HEK293T (cell line): ENCODE results near the gene EIF2D.

Source experiments
- CTCF ChIA-PET: fragments of 350-600 bp; formaldehyde crosslinking; extraction: SDS; loops from one replicate; lab custom pipeline; 2021; ENCODE audit warnings: antibody characterized with exemption, inconsistent platforms; lab: Yijun Ruan, JAX
- POLR2A ChIA-PET: fragments of 350-600 bp; formaldehyde crosslinking; extraction: SDS; loops from one replicate; lab custom pipeline; 2020; ENCODE audit warnings: antibody characterized with exemption, inconsistent platforms; lab: Yijun Ruan, JAX
- DNase-seq: peaks from one replicate; pipeline ENCODE4 v3.0.0; 2012; ENCODE audit warnings: mixed read lengths; ENCODE audit errors: extremely low spot score
- ARNT ChIP-seq: fragments of 450-650 bp; IDR thresholded peaks from 2 replicates; pipeline ENCODE4 v1.6.1; 2017; ENCODE audit warnings: mild to moderate bottlenecking
- BHLHE40 ChIP-seq: fragments of 450-650 bp; IDR thresholded peaks from 2 replicates; pipeline ENCODE4 v1.6.1; 2016; ENCODE audit warnings: mild to moderate bottlenecking, moderate library complexity, borderline replicate concordance
- CTBP1 ChIP-seq: fragments of 450-650 bp; IDR thresholded peaks from 2 replicates; pipeline ENCODE4 v1.6.1; 2016; ENCODE audit warnings: borderline replicate concordance
- ELF4 ChIP-seq: fragments of 450-650 bp; IDR thresholded peaks from 2 replicates; pipeline ENCODE4 v1.6.1; 2017; ENCODE audit warnings: antibody characterized with exemption
- FOXA1 ChIP-seq: fragments of 450-650 bp; IDR thresholded peaks from 2 replicates; pipeline ENCODE4 v1.6.1; 2016; ENCODE audit warnings: mild to moderate bottlenecking
- FOXK2 ChIP-seq: fragments of 450-650 bp; IDR thresholded peaks from 2 replicates; pipeline ENCODE4 v1.6.1; 2016; ENCODE audit warnings: mild to moderate bottlenecking
- FOXM1 ChIP-seq: fragments of 450-650 bp; IDR thresholded peaks from 2 replicates; pipeline ENCODE4 v1.6.1; 2017; ENCODE audit warnings: mild to moderate bottlenecking, borderline replicate concordance
- HDGF ChIP-seq: fragments of 450-650 bp; IDR thresholded peaks from 2 replicates; pipeline ENCODE4 v1.6.1; 2017; ENCODE audit warnings: antibody characterized with exemption, borderline replicate concordance
- L3MBTL2 ChIP-seq: fragments of 450-650 bp; conservative IDR thresholded peaks from 2 replicates; pipeline ENCODE4 v1.6.1; 2016; ENCODE audit warnings: mild to moderate bottlenecking
- LEF1 ChIP-seq: fragments of 450-650 bp; IDR thresholded peaks from 2 replicates; pipeline ENCODE4 v1.6.1; 2017; ENCODE audit warnings: mild to moderate bottlenecking, borderline replicate concordance
- NFRKB ChIP-seq: fragments of 450-650 bp; IDR thresholded peaks from 2 replicates; pipeline ENCODE4 v1.6.1; 2016; ENCODE audit warnings: mild to moderate bottlenecking, moderate library complexity
- SP1 ChIP-seq: fragments of 450-650 bp; IDR thresholded peaks from 2 replicates; pipeline ENCODE4 v1.6.1; 2017
- SUZ12 ChIP-seq: fragments of 450-650 bp; IDR thresholded peaks from 2 replicates; pipeline ENCODE4 v1.6.1; 2016; ENCODE audit warnings: mild to moderate bottlenecking
- TARDBP ChIP-seq: fragments of 450-650 bp; IDR thresholded peaks from 2 replicates; pipeline ENCODE4 v1.6.1; 2016
- ZNF384 ChIP-seq: fragments of 450-650 bp; IDR thresholded peaks from 2 replicates; pipeline ENCODE4 v1.6.1; 2016
- TF ChIP-seq, protein P1 (sequence below): fragments of 450-650 bp; IDR thresholded peaks from 2 replicates; pipeline ENCODE4 v1.6.1; 2016

Gene EIF2D

DNA sequence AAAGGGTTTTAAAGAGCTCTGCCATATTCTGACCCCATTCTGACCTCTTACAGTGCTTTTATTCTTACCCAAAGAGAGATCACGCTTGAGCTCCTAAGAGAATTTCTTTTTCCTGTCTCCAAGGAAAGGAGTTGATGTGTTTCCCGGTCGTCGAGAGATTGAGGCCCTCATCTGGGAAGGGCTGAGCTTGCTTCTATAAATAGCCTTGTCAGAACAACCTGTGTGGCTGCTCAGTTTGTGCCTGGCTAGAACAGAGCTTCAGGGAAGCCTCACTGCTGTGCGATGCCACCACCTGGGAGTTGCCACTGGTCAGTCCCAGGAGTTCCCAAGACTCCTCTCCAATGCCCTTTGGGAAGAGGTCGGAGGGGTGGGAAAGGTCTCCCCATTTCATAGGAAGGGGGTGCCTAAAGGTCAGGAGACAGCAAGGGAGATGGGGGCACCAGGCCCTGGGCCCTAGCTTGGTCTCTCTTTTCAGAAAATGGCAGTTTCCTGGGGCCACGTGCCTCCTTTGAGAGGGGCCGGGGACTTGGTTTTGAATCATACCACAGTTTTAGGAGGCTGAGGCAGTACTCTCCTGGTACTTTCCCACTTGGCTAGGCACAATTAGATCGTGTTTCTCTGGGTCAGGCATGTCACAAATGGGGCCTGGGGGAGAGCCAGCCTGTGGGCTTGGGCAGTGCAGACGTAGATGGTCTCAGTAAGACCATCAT is 52.1 kb downstream of the EIF2D start:
- DNase-seq, result no peak
- ChIA-PET POLR2A (no interaction called here), CTCF (interaction anchor here (0.7 kb wide), 1 partner anchor 15 kb away, joined by 4 read pairs; no protein-coding TSS in a partner anchor)
- no peak for TF ChIP-seq FOXM1
- no peak for TF ChIP-seq BHLHE40
- TF ChIP-seq, protein P1, sequence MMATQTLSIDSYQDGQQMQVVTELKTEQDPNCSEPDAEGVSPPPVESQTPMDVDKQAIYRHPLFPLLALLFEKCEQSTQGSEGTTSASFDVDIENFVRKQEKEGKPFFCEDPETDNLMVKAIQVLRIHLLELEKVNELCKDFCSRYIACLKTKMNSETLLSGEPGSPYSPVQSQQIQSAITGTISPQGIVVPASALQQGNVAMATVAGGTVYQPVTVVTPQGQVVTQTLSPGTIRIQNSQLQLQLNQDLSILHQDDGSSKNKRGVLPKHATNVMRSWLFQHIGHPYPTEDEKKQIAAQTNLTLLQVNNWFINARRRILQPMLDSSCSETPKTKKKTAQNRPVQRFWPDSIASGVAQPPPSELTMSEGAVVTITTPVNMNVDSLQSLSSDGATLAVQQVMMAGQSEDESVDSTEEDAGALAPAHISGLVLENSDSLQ, result no peak
- TF ChIP-seq L3MBTL2, result no peak
- TF ChIP-seq FOXA1, result no peak
- no peak for TF ChIP-seq SP1
- TF ChIP-seq TARDBP, result no peak
- no peak for TF ChIP-seq NFRKB
- TF ChIP-seq ZNF384, result no peak
- TF ChIP-seq ARNT, result no peak
- TF ChIP-seq HDGF, result no peak

DNA sequence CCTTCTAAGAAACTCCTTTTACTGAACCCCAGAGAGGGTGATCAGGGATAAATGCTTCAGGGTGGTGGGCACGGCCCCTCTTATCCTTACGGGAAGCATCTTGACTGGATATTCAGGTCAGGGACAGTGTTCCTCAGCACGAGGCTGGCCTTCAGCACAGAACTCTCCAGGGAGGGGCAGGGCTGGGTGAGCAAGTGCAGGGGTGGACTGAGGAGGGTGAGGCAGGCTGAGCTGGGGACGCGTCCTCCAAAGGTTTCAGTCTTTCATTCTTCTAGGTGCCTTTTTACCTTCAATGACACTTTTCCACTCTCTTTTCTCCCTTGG is 52.6 kb downstream of the EIF2D start:
- TF ChIP-seq L3MBTL2 (no peak), ARNT (no peak), BHLHE40 (no peak), SP1 (no peak), ZNF384 (no peak), LEF1 (no peak), CTBP1 (no peak), FOXA1 (no peak), HDGF (no peak), NFRKB (no peak), FOXK2 (no peak), SUZ12 (no peak), FOXM1 (no peak), ELF4 (no peak)
- TF ChIP-seq, protein P1, result no peak
- CTCF ChIA-PET, result interaction anchor here (0.7 kb wide), 1 partner anchor 14 kb away, joined by 4 read pairs; no protein-coding TSS in a partner anchor
- no peak for DNase-seq
- POLR2A ChIA-PET, result no interaction called here

DNA sequence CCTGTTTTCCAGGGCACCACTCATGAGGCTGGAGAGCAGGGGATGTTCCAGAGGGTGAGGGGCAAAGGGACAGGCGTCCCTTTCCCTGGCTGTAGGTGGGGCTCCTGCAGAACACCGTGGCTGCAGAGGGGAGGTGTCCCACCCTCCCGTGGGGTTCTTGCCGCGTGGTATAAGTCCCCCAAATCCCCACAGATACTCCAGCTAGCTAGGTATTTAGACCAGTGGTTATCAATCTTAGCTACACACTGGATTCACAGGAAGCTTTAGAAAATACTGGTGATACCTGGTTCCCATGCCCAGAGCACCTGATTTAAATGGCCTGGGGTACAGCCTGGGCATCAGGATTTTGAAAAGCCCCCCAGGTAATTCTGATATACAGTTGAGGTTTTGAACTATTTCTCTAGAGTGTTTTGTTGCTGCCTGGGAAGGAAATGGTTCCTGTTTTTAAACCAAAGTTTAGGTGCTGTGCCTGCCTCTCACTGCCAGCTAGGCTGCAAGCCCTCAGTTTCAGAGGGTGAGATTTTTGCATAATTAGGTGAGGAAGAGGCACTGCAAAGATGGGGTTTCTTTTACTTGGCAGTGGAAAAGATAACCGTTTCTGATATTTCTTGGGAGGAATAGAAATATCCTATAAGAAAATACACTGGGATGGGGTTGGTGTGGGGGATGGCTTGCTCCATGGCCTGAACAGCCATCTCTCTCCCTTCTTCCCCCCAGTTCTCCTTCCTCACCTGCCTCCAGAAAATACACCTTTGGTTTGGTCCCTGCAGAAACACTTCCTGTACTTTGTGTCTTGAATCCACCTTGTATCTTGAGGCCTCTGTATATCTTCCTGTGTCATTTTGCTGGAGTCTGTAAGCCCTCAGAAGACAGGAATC is 53.2 kb downstream of the EIF2D start:
- ChIA-PET POLR2A (interaction anchor here (1.9 kb wide), 1 partner anchor 10 kb away, joined by 4 read pairs; no protein-coding TSS in a partner anchor), CTCF (interaction anchor here (0.8 kb wide), 1 partner anchor 14 kb away, joined by 4 read pairs; no protein-coding TSS in a partner anchor)
- no peak for DNase-seq
- TF ChIP-seq NFRKB, result no peak
- TF ChIP-seq FOXA1, result no peak
- TF ChIP-seq FOXK2, result no peak
- no peak for TF ChIP-seq ELF4
- no peak for TF ChIP-seq ZNF384
- no peak for TF ChIP-seq CTBP1
- no peak for TF ChIP-seq TARDBP
- TF ChIP-seq HDGF, result no peak
- TF ChIP-seq LEF1, result no peak
- no peak for TF ChIP-seq SUZ12
- TF ChIP-seq SP1, result no peak
- TF ChIP-seq BHLHE40, result no peak

DNA sequence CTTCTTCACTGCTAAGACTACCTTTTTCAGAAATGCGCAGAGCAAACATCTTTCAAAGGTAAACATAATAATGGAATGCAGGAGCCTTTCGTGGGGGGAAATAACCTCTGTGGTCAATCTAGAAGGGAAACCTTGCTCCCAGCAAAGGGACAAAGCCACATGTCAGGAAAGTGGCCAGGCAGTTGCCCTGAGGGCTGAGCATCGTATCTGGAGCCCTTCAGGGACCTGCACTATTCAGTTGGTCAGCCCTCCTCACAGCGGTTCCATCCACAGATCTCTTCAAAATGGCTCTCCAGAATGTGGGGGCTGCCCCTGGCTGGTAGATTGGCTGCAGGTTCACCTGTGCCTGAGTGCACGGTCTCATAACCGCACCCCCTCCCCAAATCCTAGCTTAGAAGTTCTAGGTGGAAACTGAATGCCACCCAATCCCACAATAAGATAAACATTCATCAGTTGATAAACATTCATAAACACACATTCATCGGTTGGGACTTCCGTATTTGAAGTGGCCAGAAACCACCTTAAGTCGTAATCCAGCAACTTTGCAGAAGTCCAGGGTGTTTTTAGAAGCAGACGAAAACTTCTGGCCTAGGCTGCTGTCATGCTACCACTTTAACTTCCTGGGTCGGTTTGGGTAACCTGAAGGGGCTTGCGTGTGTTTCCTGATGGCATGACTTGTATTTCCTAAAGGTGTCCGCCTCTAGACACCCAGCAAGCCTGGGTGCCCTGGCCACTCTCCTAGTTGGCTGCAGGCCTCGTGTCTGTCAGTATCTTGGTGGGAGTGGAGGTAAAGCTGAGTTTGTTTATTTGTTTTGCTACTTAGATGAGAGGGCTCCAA is 54.4 kb downstream of the EIF2D start:
- TF ChIP-seq NFRKB, result no peak
- TF ChIP-seq L3MBTL2, result 0 out of 2 replicates have a peak, but pooled peaks have one; percentile 27
- no peak for DNase-seq
- ChIA-PET CTCF (interaction anchor here (0.6 kb wide), 1 partner anchor 12 kb away, joined by 3 read pairs; no protein-coding TSS in a partner anchor), POLR2A (interaction anchor here (1.9 kb wide), 1 partner anchor 11 kb away, joined by 4 read pairs; no protein-coding TSS in a partner anchor)

DNA sequence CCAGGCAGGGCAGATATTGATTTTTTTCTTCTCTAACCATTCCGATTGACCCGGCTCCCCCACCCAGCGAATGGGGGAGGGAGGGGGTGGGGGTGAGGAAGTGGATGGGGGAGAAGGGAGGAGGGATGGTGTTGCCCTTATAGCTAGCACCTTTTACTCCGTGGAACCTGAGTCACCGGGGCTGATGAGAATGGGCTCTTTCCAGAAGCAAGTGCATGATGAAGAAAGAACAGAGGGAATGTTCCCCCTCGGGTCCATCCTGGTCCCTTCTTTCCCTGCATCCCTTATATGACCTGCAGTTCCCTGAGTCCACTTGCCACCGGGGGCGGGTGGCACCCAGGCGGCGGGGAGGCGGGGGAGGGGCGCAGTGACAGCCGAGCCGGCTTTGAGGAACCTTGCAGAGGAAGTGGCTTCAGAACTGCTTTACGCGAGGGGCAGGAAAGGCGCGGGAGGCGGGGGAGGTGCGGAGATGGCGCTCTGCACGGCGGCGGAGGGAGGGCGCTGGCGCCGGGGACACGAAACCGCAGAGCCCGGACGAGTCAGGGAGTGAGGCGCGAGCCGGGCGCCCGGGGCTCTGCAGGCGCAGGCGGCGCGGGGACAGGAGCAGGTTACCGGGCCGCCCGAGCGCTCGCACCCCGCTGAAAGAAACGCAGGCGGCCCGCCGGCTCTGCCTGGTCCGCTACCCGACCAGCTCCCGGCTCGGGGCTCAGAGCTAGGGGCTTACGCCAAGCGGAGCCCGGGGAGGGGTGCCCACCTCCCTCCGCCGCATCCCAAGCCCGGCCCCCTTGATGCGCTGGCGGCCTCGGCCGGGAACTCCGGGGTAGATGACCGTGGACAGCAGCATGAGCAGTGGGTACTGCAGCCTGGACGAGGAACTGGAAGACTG is 55.3 kb downstream of the EIF2D start:
- DNase-seq, result peak; percentile 71

More for the DNA sequence above, 55.3 kb downstream of the EIF2D start:
- POLR2A ChIA-PET, result interaction anchor here (1.9 kb wide), 1 partner anchor 12 kb away, joined by 4 read pairs; no protein-coding TSS in a partner anchor
- CTCF ChIA-PET, result interaction anchor here (0.6 kb wide), 1 partner anchor 11 kb away, joined by 3 read pairs; no protein-coding TSS in a partner anchor
- TF ChIP-seq SUZ12, result no peak
- TF ChIP-seq BHLHE40, result no peak
- TF ChIP-seq FOXK2, result no peak
- TF ChIP-seq CTBP1, result no peak
- no peak for TF ChIP-seq FOXA1
- TF ChIP-seq NFRKB, result no peak
- no peak for TF ChIP-seq SP1
- TF ChIP-seq TARDBP, result no peak
- no peak for TF ChIP-seq ARNT
- TF ChIP-seq L3MBTL2, result no peak; the same call in none of the 2 replicates
- TF ChIP-seq, protein P1, result no peak
- TF ChIP-seq ELF4, result no peak
- TF ChIP-seq HDGF, result no peak
- TF ChIP-seq LEF1, result no peak
- TF ChIP-seq ZNF384, result no peak
- no peak for TF ChIP-seq FOXM1
